Breast epithelium (tissue), 3 donors: ENCODE data around the gene ZNF823.

Experiments
- POLR2A ChIP-seq: fragments of 450-650 bp; IDR thresholded peaks from one replicate; pipeline ENCODE4 v1.6.1; 2016; ENCODE audit warnings: antibody characterized with exemption, mild to moderate bottlenecking, moderate library complexity
- TF ChIP-seq, protein P1 (sequence below), 3 donors: fragments of 450-650 bp; IDR thresholded peaks; one replicate each; pipeline ENCODE4 v1.5.1; 2016 to 2017; ENCODE audit warnings: antibody characterized with exemption in 3 of 3, mild to moderate bottlenecking in 3 of 3, moderate library complexity in 3 of 3

- TF ChIP-seq, protein P1, sequence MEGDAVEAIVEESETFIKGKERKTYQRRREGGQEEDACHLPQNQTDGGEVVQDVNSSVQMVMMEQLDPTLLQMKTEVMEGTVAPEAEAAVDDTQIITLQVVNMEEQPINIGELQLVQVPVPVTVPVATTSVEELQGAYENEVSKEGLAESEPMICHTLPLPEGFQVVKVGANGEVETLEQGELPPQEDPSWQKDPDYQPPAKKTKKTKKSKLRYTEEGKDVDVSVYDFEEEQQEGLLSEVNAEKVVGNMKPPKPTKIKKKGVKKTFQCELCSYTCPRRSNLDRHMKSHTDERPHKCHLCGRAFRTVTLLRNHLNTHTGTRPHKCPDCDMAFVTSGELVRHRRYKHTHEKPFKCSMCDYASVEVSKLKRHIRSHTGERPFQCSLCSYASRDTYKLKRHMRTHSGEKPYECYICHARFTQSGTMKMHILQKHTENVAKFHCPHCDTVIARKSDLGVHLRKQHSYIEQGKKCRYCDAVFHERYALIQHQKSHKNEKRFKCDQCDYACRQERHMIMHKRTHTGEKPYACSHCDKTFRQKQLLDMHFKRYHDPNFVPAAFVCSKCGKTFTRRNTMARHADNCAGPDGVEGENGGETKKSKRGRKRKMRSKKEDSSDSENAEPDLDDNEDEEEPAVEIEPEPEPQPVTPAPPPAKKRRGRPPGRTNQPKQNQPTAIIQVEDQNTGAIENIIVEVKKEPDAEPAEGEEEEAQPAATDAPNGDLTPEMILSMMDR (IDR thresholded peaks at IDR 0.05) = no peak
- TF ChIP-seq POLR2A = no peak
Measured at GRCh38 chr19:11693505-11694499, 44.9 kb downstream of the ZNF823 start.
